DOHH2 (cell line): Measurements from ENCODE around the gene COL9A2.

Source experiments
- H3F3A ChIP-seq: fragments of 200-600 bp; sonication (generic), shearing (Covaris generic); 2 replicates; pipeline ENCODE4 v1.6.0; 2016; ENCODE audit warnings: antibody characterized with exemption, mild to moderate bottlenecking; ENCODE audit not compliant: control insufficient read depth, insufficient read depth
- H3K27ac ChIP-seq: fragments of 200-600 bp; sonication (generic); 2 replicates; pipeline ENCODE4 v1.5.1; 2014; ENCODE audit warnings: low read depth, mild to moderate bottlenecking, low read length, moderate library complexity
- H3K27me3 ChIP-seq: fragments of 200-600 bp; sonication (generic); 2 replicates; pipeline ENCODE4 v1.6.1; 2014; ENCODE audit warnings: mild to moderate bottlenecking, low read length, mixed read lengths; ENCODE audit not compliant: control insufficient read depth
- H3K36me3 ChIP-seq: fragments of 200-600 bp; sonication (generic); 2 replicates; pipeline ENCODE4 v1.6.1; 2014; ENCODE audit warnings: mild to moderate bottlenecking, low read length, moderate library complexity, mixed read lengths; ENCODE audit not compliant: control insufficient read depth
- H3K4me1 ChIP-seq: fragments of 200-600 bp; sonication (generic); 2 replicates; pipeline ENCODE4 v1.6.1; 2014; ENCODE audit warnings: mild to moderate bottlenecking, low read length, mixed read lengths; ENCODE audit not compliant: control insufficient read depth
- H3K4me2 ChIP-seq: fragments of 200-600 bp; sonication (generic); 2 replicates; pipeline ENCODE4 v1.6.0; 2014; ENCODE audit warnings: mild to moderate bottlenecking, low read length, moderate library complexity
- H3K4me3 ChIP-seq: fragments of 200-600 bp; sonication (generic); 2 replicates; pipeline ENCODE4 v1.5.1; 2014; ENCODE audit warnings: mild to moderate bottlenecking, low read length, mixed read lengths
- H3K79me2 ChIP-seq: fragments of 200-600 bp; sonication (generic); 2 replicates; pipeline ENCODE4 v1.6.1; 2014; ENCODE audit warnings: mild to moderate bottlenecking, low read length, mixed read lengths; ENCODE audit not compliant: control insufficient read depth
- H3K9me2 ChIP-seq: fragments of 200-600 bp; sonication (generic); replicated peaks from 2 replicates; pipeline ENCODE4 v1.6.1; 2014; ENCODE audit warnings: mild to moderate bottlenecking, low read length, mixed read lengths; ENCODE audit not compliant: control insufficient read depth
- H3K9me3 ChIP-seq: fragments of 200-600 bp; sonication (generic); 2 replicates; pipeline ENCODE4 v1.6.1; 2014; ENCODE audit warnings: antibody characterized with exemption, low read length, mixed read lengths; ENCODE audit not compliant: control insufficient read depth, insufficient read depth
- H4K20me1 ChIP-seq: fragments of 200-600 bp; sonication (generic); 2 replicates; pipeline ENCODE4 v1.6.0; 2014; ENCODE audit warnings: low read depth, mild to moderate bottlenecking, antibody characterized with exemption, low read length, moderate library complexity; ENCODE audit not compliant: control insufficient read depth, insufficient read depth
- CTCF ChIP-seq: fragments of 200-600 bp; sonication (generic); IDR thresholded peaks from one replicate; pipeline ENCODE4 v1.5.1; 2014; ENCODE audit warnings: antibody characterized with exemption, mild to moderate bottlenecking, low read depth, low read length; ENCODE audit not compliant: poor library complexity, severe bottlenecking
- EZH2phosphoT487 ChIP-seq: fragments of 200-600 bp; sonication (generic); IDR thresholded peaks from 2 replicates; pipeline ENCODE4 v1.6.1; 2017; ENCODE audit warnings: borderline replicate concordance, mild to moderate bottlenecking, antibody characterized with exemption, low read length, moderate library complexity, mixed read lengths

The COL9A2 gene

GRCh38 chr1:40305871-40306270 lies 11.2 kb downstream of the COL9A2 start:
- no peaks in the 10 kb centered on the region for H3K27me3 ChIP-seq
- H3K27ac ChIP-seq = no peak overlapping the region
- no peaks in the 10 kb centered on the region for H3K4me1 ChIP-seq
- H3F3A ChIP-seq = no peaks in the 10 kb centered on the region
- TF ChIP-seq EZH2phosphoT487 (no peak), CTCF (no peak)
- no peaks in the 10 kb centered on the region for H3K9me2 ChIP-seq
- H4K20me1 ChIP-seq = no peaks in the 10 kb centered on the region
- no peaks in the 10 kb centered on the region for H3K36me3 ChIP-seq
- no peaks in the 10 kb centered on the region for H3K9me3 ChIP-seq
- no peak overlapping the region for H3K4me2 ChIP-seq
- H3K4me3 ChIP-seq = no peak overlapping the region
- H3K79me2 ChIP-seq = no peaks in the 10 kb centered on the region

GRCh38 chr1:40305451-40305850 lies 11.6 kb downstream of the COL9A2 start:
- H3K9me2 ChIP-seq = no peaks in the 10 kb centered on the region
- H3K27me3 ChIP-seq = no peaks in the 10 kb centered on the region
- H3F3A ChIP-seq = no peaks in the 10 kb centered on the region
- no peak overlapping the region for H3K4me3 ChIP-seq
- no peaks in the 10 kb centered on the region for H4K20me1 ChIP-seq
- H3K4me1 ChIP-seq = no peaks in the 10 kb centered on the region
- no peak overlapping the region for H3K4me2 ChIP-seq
- no peaks in the 10 kb centered on the region for H3K9me3 ChIP-seq
- no peaks in the 10 kb centered on the region for H3K79me2 ChIP-seq
- no peak overlapping the region for H3K27ac ChIP-seq
- TF ChIP-seq CTCF = no peak
- no peak for TF ChIP-seq EZH2phosphoT487
- H3K36me3 ChIP-seq = no peaks in the 10 kb centered on the region

GRCh38 chr1:40303790-40304189 lies 13.3 kb downstream of the COL9A2 start:
- no peak for TF ChIP-seq EZH2phosphoT487
- TF ChIP-seq CTCF = no peak
- no peak overlapping the region for H3K27ac ChIP-seq
- no peaks in the 10 kb centered on the region for H4K20me1 ChIP-seq
- H3K4me1 ChIP-seq = no peaks in the 10 kb centered on the region
- H3K4me2 ChIP-seq = no peak overlapping the region
- no peaks in the 10 kb centered on the region for H3K9me2 ChIP-seq
- no peaks in the 10 kb centered on the region for H3K79me2 ChIP-seq
- no peaks in the 10 kb centered on the region for H3K36me3 ChIP-seq
- H3K4me3 ChIP-seq = no peak overlapping the region
- no peaks in the 10 kb centered on the region for H3F3A ChIP-seq
- no peaks in the 10 kb centered on the region for H3K9me3 ChIP-seq
- peaks cover 10% of the 10 kb centered on the region for H3K27me3 ChIP-seq
